ENCODE measurements around the gene PTPN12.
"Not testable (repeated sequence)": the region's sequence is repeated elsewhere in the genome, so short reads cannot be mapped to it uniquely, and the experiment has no call there.

The PTPN12 gene

DNA sequence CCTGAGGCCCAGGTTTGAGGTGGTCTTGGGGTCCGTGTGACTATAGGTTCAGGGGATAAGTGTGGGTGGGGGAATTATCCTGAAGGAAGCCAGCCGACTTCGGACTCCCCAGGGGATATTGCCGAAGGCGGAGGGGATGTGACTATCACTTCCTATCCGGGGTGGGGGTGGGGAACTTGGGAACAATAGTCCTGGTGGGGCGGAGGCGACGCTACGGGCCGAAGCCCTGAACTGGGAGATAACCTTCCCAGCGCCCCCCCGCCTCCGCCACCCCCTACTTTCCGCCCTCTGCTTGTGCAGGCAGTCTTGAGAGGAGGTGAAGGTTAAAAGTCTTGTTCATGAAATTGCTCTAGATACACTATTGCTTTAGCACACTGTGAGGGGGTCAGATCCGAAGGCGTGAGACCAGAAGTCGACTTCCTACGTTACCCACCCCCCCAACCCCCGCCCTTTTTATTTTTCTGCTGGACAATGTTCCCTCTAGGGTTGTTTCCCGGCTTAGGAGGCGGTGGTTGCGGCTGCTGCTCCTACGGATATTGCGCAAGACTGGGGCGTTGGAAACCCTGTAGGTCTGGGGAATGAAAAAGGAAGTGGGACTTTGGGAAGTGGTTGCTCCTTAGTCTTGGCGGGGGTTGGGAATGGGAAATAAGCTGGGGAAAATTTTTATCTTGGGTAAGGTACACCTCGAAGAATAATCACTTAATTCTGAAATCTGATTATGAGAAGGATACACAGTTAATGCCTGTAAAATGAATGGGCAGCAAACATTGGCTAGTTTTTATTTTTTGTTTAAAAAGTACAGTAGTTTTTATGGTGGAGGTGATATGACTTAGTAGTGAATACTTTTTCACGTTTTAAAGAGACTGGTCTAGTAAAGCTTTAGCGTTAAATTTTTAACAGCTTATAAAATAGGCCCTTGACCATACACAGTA is 1.5 kb downstream of the PTPN12 start:
- no peak for DNase-seq

DNA sequence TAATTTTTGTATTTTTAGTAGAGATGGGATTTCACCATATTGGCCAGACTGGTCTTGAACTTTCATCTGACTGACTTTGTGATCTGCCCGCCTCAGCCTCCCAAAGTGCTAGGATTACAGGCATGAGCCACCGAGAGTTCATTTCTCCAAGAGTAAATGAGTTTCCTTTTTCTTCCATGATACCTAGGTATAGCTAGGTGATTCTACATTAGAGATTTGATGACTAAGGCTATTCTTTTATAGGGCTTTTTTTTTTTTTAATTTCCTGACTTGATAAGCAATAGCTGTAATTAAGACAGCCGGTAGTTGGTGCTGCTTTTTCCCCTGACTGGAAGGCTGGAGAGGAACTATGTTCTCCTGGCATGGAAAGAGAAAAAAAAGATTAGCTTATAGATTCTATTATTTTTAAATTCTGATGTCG is 3.3 kb downstream of the PTPN12 start:
- DNase-seq: no peak

DNA sequence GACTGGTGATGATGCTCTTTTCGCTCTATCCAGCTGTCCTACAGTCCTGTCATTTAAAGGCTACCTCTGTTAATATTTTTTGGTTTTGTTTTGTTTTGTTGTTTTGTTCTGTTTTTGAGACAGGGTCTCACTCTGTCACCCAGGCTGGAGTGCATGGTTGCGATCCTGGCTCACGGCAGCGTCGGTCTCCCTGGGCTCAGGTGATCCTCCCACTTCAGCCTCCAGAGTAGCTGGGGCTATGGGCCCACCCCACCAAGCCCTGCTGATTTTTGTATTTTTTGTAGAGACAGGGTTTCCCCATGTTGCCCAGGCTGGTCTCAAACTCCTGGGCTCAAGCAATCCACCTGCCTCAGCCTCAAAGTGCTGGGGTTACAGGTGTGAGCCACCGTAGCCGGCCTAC is 3.9 kb downstream of the PTPN12 start:
- not testable (repeated sequence) for DNase-seq

DNA sequence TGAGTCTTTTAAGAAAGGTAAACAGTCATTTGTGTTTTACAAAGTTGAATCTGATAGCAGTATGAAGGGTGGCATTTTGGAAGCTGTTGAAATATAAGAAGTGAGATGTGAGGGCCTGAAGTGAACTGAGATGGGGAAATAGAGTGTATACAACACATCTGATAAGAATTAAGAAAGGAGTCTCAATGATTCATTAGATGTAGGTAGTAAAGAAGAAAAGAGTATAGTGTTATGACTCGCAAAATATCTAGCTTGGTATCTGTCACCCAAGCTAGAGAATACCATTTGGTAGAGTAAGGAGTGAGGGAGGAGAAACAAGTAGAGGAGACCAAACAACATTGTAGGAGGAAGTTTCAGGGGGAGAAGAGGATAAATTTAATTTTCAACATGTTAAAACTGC is 5.3 kb downstream of the PTPN12 start:
- DNase-seq: no peak

DNA sequence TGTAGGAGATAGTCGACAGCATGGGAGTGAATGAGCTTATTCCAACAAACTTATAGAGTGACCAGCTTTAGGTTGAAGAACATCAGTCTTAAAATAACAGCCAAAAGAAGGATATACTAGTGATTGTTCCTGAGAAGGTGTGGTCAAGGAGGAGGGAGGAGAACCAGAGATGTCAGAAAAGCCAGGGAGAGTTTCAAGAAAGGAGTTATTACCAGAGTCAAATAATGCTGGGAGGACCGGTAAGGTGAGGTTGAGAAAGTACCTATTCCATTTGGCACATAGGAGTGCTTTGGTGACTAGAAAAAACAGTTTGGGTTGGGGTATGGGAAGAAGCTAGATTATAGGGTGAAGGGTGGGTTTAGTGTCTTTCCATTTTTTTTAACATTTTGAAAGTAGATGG is 5.8 kb downstream of the PTPN12 start:
- no peak for DNase-seq

DNA sequence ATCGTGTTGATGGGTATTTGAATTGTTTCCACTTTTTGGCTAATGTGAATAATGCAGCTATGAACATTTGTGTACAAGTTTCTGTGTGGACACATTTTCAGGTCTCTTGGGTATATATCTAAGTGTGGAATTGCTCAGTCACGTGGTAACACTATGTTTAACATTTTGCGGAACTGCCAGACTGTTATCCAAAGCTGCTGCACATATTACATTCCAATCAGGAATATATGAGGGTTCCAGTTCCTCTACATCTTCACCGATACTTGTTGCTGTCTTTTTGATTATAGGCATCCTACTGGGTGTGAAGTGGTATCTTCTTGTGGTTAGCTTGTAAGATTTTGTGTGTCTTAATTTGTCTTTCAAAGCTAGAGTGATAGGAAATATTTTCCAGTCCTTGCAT is 6.8 kb downstream of the PTPN12 start:
- DNase-seq: no peak

DNA sequence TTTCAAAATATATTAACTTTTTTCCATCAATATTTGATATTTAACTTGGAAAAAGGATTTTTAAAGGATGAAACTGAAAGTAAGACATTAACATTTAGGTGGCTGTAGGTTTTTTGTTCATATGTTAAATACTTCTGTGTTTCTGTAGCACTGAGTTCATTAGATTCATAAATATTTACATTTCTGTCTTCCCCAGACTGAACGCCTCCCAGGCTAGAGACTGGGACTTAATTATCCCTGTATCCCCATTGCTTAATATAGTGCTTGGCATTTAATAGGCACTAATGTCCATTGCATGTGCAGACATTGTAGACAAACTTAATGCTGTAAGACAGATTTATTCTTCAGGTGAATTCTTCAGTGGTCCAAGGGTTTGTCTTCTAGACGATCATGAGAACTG is 7.4 kb downstream of the PTPN12 start:
- no peak for DNase-seq

DNA sequence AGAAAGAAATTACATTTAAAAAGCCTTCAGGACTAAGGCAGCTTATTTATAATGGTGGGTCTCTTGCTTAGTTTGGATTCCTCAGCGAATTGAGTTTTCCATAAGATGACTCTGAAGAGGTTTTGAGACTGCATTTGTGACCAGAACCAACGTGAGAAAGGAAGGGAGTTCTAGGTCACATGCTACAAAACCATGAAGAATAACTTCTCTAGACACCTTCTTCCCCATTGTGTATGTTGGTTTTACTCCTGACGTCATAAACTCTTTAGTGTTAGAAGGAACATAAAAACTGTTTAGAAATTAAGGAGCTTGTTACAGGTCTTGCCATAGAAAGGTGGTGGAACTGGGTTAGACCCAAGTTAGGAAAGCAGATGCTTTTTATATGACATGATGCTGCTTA is 11.1 kb downstream of the PTPN12 start:
- DNase-seq: no peak

DNA sequence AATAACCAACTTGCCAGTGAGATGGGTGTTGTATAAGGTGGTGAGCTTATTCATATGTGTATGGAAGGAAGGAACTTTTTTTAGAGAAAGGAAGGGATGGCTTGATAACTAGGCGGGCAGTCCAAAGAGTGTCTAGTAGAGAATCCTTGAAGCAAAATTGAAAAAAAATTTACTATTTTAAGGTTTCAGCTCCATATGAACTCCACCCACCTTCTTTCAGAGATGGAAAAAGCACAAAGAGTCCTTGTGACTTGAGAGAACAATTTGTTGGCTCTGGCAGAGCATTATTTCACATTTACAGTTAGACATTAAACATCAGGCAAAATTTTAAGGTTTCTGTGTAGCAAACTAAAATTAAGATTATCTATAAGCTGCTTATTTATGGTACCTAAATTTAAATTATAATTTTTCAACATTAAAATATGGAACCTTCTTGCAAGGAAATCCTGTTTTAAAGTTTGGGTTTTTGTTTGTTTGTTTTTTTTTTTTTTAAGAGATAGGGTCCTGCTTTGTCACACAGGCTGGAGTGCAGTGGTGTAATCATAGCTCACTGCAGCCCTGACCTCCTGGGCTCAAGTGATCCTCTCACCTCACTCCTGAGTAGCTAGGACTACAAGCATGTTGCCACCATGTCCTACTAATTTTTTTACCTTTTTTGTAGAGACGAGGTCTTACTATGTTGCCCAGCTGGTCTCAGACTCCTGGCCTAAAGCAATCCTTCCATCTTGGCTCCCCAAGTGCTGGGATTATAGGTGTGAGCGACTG is 12.2 kb downstream of the PTPN12 start:
- no peak for DNase-seq

DNA sequence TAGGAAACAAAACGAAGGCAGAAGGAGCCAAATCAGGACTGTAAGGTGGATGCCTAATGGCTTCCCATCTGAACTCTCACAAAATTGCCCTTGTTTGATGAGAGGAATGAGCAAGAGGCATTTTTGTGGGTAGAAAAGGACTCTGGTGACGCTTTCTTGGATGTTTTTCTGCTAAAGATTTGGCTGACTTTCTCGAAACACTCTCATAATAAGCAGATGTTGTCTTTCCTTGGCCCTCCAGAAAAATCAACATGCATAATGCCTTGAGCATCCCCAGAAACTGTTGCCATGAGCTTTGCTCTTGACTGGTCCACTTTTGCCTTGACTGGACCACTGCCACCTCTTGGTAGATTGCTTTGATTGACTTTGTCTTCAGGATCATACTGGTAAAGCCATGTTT is 13.5 kb downstream of the PTPN12 start:
- DNase-seq: no peak

DNA sequence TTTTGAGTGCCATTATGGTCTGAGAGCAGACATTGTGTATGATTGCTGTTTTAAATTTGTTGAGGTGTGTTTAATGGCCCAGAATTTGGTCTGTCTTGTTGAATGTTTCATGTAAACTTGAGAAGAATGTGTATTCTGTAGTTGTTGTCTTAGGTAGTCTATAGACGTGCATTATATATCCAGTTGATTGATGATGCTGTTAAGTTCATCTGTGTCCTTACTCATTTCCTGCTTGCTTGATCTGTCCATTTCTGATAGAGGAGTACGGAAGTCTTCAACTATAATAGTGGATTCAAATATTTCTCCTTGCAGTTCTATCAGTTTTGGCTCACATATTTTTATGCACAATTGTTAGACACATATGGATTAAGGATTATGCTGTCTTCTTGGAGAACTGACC is 16.0 kb downstream of the PTPN12 start:
- no peak for DNase-seq

DNA sequence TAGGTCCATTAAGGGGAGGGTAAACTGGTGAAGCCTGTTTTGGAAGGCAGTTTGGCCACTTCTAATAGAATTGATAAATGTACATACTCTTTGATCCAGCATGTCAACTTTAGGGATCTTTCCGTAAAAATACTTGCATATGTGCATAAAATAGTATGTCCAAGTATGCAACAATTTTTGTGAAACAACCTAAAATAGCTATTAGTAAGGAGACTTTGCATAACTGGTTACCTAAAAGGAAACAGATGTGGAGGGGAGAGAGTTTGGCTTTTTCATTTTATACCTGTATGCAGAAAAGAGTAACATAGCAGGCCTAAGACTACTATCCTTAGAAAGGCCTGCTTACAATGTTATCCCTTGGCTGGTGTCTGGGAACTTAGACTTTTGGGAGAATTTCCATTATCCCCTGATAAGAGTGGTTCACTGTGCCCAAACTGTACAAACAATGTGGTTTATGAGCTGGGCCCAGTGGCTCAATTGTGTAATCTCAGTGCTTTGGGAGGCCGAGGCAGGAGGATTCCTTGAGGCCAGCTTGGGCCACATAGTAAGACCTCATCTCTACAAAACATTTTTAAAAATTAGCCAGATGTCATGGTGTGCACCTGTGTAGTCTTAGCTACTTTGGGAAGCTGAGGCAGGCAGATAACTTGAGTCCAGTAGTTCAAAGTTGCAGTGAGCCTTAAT is 21.3 kb downstream of the PTPN12 start:
- no peak for DNase-seq

DNA sequence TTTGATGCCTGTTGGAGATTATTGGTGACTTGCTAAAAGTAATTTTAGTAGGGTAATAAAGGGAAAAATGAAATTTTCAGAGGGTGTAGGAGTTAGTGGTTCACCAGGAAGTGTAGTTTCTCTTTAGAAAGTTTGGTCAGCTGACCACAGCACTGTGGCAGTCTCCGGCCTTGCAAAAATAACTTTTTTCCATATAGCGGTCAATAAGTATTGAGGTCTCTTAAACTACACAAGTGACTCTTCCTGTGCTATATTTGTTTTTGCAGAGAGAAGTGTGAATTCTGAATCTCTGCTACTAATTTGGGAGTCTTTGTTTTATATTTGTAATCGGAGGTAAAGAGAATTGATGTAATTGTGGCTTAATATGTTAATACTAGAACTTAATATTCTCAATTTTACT is 24.3 kb downstream of the PTPN12 start:
- no peak for DNase-seq

DNA sequence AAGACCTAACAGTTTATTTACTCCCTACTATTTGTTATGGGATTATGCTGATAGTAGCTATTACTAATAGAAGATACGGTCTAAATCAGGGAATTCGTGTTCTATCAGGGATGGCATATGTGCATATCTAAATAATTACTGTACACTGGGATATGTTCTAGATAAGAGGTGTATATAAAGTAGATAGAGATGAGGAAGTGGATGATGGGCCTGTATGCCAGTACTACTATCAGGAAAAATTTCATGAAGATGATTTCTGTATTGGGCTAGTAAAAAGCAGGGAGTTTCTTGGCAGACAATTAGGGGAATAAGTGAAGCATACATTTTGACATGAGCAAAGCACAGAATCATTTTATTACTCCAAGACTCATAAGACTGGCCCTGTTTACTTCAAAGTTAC is 26.2 kb downstream of the PTPN12 start:
- DNase-seq: no peak

DNA sequence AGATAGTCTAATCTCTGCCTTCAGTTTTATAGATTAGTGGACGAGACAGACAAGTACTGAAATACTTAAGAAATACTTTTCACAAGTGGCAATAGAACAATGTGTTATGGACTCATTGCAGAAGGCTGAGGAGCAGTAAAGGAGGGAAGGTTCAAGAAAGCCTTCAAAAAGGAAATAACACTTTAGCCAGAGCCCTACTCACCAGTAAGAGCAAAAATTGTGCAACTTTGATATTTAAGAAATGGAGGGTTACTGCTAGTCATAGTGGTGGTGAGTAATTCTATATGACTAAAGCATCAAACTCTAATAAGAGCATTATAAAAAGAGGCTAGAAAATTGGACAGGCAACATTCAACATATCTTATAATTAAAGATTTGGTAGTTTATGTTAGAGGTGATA is 28.8 kb downstream of the PTPN12 start:
- no peak for DNase-seq

DNA sequence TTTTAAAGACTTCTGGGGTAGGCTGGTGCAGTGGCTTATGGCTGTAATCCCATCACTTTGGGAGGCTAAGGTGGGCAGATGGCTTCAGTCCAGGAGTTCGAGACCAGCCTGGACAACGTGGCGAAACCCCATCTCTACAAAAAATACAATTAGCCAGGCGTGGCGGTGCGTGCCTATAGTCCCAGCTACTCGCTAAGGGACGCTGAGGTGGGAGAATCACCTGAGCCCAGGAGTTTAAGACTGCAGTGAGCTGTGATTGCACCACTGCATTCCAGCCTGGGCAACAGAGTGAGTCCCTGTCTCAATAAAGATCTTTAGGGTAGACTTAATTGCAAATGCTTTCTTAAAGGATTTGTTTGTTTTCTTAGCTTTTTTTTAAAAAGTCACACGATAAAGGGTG is 29.3 kb downstream of the PTPN12 start:
- DNase-seq: no peak

DNA sequence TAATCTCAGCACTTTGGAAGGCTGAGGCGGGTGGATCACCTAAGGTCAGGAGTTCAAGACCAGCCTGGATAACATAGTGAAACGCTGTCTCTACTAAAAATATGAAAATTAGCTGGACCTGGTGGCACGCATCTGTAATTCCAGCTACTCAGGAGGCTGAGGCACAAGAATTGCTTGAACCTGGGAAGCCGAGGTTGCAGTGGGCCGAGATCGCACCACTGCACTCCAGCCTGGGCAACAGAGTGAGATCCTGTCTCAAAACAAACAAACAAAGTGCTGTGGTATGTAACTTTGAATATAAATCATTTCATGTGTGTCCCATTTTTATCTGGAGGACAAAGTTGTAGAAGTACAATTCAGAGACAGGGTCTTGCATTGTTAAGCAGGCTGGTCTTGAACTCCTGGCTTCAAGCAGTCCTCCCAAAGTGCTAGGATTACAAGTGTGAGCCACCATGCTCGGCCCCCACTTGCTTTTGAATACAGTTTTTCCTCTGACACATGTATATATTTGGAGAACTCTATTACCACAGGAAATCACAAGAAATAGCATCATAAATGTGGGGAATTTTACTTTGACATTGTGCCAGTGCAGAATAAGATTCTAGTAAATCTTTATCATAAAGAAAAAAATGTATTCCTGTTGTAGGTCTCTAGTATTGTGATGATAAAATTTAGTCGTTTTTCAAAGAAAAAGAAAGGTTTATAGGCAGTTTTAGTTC is 32.6 kb downstream of the PTPN12 start:
- DNase-seq: no peak

DNA sequence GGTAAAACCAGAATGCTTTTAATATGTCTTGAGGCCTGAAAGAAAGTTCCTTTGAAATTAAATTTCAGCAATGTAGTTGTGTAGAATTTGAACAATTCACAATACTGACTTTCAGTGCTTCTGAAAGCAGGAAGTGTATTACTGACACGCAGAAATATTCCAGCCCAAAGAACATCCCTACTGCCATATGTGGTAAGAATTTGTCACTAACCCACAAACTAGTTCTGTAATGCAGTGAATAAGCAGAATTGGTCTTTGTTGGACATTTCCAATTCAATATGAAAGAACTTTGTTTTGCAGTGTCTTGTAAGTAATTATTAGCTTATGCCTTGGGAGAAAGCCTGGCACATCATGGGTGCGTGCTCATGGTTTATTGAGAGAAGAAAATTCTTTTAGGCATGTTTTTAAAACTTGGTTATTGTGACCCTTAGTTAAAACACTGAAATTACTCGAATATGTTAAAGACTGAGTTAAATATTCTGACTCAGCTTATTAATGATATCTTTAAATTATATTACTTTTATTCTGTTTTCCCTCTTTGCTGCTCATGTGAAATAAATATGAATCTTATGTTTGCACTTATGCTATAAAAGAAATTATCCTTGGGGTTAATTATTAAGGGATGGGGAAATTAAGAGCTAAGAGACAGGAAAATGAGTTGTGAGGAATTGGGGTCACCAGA is 33.4 kb downstream of the PTPN12 start:
- no peak for DNase-seq

DNA sequence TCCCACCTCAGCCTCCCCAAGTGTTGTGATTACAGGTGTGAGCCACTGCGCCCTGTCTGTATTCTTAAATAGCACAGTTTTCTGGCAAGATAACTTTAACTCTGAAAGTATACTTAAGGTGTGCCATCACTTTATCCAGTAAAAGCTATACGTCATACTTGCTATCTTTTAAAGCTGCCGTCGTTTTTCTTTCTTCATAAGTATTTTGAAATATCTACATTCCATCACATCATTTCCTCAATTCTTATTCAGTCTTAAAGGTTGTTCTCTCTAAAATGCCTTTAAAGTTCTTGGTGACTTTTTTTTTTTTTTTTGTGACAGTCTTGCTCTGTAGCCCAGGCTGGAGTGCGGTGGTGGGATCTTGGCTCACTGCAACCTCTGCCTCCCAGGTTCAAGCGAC is 34.7 kb downstream of the PTPN12 start:
- DNase-seq: no peak

DNA sequence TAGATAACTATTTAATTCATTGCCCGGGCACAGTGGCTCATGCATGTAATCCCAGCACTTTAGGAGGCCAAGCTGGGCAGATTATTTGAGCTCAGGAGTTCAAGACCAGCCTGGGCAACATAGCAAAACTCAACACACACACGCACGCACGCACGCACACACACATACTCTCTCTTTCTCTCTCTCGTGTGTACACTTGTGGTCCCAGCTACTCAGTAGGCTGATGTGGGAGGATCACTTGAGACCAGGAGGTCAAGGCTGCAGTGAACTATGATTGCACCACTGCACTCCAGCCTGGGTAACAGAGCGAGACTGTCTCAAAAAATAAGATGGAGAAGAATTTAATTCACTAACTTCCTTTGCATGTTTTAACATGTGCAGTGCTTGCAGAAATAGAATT is 38.1 kb downstream of the PTPN12 start:
- no peak for DNase-seq

DNA sequence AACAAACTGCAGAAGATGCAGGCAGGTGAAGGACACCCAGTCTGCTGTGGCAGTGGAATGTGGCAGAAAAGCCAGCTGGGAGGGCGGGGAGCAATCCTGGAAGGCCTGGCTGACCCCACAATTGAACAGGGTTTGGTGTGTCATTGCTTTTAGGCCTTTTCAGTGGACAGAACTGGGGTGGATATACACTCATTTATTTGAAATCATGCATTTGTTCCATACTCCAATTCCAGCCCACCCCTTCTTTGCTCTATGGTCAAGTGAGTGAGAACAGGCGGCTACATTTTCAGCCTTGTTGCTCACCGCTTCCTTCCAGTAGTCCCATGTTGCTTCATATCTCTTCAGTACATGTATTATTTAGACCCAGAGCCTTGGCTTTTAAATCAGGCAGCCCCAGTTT is 39.8 kb downstream of the PTPN12 start:
- DNase-seq: no peak

DNA sequence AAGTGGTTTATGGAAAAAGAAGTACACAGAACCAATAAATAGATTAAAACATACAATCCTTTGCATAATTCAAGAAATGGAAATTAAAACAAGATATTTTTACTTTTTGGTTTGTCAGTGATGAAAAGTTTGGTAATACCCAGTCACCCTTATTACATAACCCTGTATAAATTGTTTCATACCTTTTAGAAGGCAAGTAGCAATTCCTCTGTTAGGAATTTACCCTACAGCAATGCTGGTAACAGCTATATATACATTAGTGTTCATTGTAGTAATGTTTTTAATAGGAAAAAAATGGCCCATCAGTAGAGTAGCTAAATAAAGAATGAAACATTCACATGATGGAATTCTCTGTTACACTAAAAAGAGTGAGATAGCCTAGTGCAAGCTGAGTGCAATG is 42.7 kb downstream of the PTPN12 start:
- DNase-seq: no peak
